Motor neuron (in vitro differentiated cells): ENCODE data around the gene SLC22A6. TPM values are rescaled to one million over a fixed set of nuclear protein-coding genes. Genes with fewer than 3 reads are reported as not detected.

Experiments used
- total RNA-seq, 8 experiments: library from RNA; unstranded; fragments of 300-600 nt; gene quantifications; 2 replicates each; pipeline versions ENCODE4 v1.2.3 to v1.2.4, GENCODE V29; 2022

The SLC22A6 gene
- total RNA-seq, 8 experiments from 2014 or later = 0.17 to 3.9 (median 0.38) TPM; not detected in 5

Other genes with a start within 250 kb of the SLC22A6 start
- gene ZBTB3, start 230.8 kb downstream of the SLC22A6 start, total RNA-seq = 10 to 100 TPM in 3 of 8 experiments, 1 to 10 TPM in 5; 7.4 to 12.8 (median 9.5) TPM
- gene POLR2G, start 223.4 kb downstream of the SLC22A6 start, total RNA-seq = 100 to 1,000 TPM in 6 of 8 experiments, 10 to 100 TPM in 2; 83.4 to 178 (median 115) TPM
- gene TAF6L, start 213.6 kb downstream of the SLC22A6 start, total RNA-seq = 10 to 100 TPM in 5 of 8 experiments, 1 to 10 TPM in 3; 8.7 to 40.6 (median 13.9) TPM
- gene TMEM179B, start 197.6 kb downstream of the SLC22A6 start, total RNA-seq = 100 to 1,000 TPM in 1 of 8 experiments, 10 to 100 TPM in 7; 17.6 to 125 (median 42.2) TPM
- 10 to 100 TPM; 13.6 to 31.3 (median 25.3) TPM for gene TMEM223, start 193.0 kb downstream of the SLC22A6 start, total RNA-seq
- gene NXF1, start 179.5 kb downstream of the SLC22A6 start, total RNA-seq = 10 to 100 TPM; 22.4 to 86.6 (median 45.4) TPM
- gene STX5, start 152.9 kb downstream of the SLC22A6 start, total RNA-seq = 10 to 100 TPM; 26.2 to 54.3 (median 33.9) TPM
- 1 to 10 TPM in 6 of 8 experiments, not detected in 2; 1.3 to 5.7 (median 2.1) TPM for gene TEX54, start 152.1 kb downstream of the SLC22A6 start, total RNA-seq
- 100 to 1,000 TPM in 1 of 8 experiments, 10 to 100 TPM in 7; 41.4 to 110 (median 81.7) TPM for gene WDR74, start 145.4 kb downstream of the SLC22A6 start, total RNA-seq
- 100 to 1,000 TPM in 7 of 8 experiments, 10 to 100 TPM in 1; 97.8 to 428 (median 211) TPM for gene SLC3A2, start 104.1 kb downstream of the SLC22A6 start, total RNA-seq
- gene CHRM1, start 63.6 kb downstream of the SLC22A6 start, total RNA-seq = under 1 TPM in 6 of 8 experiments, not detected in 2; 0.04 to 0.81 (median 0.19) TPM
- 1 to 10 TPM in 1 of 8 experiments, under 1 TPM in 6, not detected in 1; under 0.01 to 1.3 (median 0.23) TPM for gene SLC22A8, start 30.9 kb upstream of the SLC22A6 start, total RNA-seq
- gene SLC22A24, start 159.3 kb upstream of the SLC22A6 start, total RNA-seq = not detected